IPS-20b (cell line): Measurements from ENCODE around the gene TBC1D8.
A peak's percentile ranks its signal among the peaks of the same experiment; 100 is the strongest.
"Not testable (repeated sequence)": the region's sequence is repeated elsewhere in the genome, so short reads cannot be mapped to it uniquely, and the experiment has no call there.

Experiments
- H3K27ac ChIP-seq: one replicate; pipeline ENCODE4 v1.5.1; 2013; ENCODE audit warnings: low read length
- H3K27me3 ChIP-seq: 2 replicates; pipeline ENCODE4 v1.6.1; 2013; ENCODE audit warnings: mild to moderate bottlenecking, low read length, inconsistent platforms; ENCODE audit not compliant: insufficient read depth
- H3K36me3 ChIP-seq: 2 replicates; pipeline ENCODE4 v1.6.1; 2013; ENCODE audit warnings: low read depth, mild to moderate bottlenecking, inconsistent platforms, low read length, moderate library complexity; ENCODE audit not compliant: insufficient read depth
- H3K4me1 ChIP-seq: 2 replicates; pipeline ENCODE4 v1.6.1; 2013; ENCODE audit warnings: mild to moderate bottlenecking, control low read depth, inconsistent platforms, low read length, moderate library complexity; ENCODE audit not compliant: insufficient read depth
- H3K4me3 ChIP-seq: 2 replicates; pipeline ENCODE4 v1.5.1; 2013; ENCODE audit warnings: mild to moderate bottlenecking, low read length, inconsistent platforms
- H3K9ac ChIP-seq: 2 replicates; pipeline ENCODE4 v1.6.1; 2013; ENCODE audit warnings: low read depth, mild to moderate bottlenecking, inconsistent platforms, low read length, moderate library complexity
- H3K9me3 ChIP-seq: 2 replicates; pipeline ENCODE4 v1.6.1; 2013; ENCODE audit warnings: mild to moderate bottlenecking, low read depth, low read length, inconsistent platforms; ENCODE audit not compliant: insufficient read depth

Gene TBC1D8

DNA sequence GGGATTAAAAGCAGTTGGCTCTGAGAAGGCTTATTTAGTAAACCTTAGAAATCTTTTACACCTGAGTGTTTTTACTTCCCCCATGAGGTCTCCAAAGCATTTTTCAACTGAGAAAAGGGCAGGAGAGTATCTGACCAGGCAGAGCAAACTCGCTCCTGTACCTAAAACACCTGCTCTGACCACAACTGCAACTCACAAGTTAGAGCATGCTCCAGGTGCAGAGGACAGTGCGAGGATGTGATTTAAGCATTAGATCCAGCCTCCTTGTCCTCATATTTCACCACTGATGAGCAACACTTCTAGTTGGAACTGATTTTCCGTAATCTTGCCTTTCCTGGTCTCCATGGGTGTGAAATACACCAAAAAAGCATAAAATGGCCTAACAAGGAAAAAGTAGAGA is 34.5 kb upstream of the TBC1D8 start:
- Histone ChIP-seq H3K9ac (no peak overlapping the region), H3K4me1 (peaks cover 14% of the 10 kb centered on the region), H3K9me3 (no peaks in the 10 kb centered on the region), H3K27me3 (no peaks in the 10 kb centered on the region), H3K4me3 (no peak overlapping the region), H3K36me3 (no peaks in the 10 kb centered on the region), H3K27ac (no peak overlapping the region)

DNA sequence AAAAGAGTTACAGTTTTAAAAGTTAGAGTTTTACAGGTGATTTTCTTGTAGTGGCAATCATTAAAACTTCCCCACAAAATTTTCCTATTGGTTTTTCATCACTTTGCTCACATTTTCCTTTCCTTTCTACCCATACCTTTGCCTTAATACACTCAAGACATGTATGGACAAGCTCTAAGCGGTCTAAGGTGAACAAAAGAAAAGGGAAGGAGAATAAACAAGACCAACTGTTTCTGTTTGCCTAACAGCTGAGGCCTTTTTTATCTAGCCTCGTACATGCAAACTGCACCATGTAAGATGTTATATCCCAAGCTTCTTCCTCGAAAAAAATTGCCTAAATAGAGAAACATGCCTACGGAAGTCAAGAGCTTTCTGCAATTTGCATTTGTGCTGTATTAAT is 33.9 kb upstream of the TBC1D8 start:
- no peaks in the 10 kb centered on the region for H3K27me3 ChIP-seq
- no peak overlapping the region for H3K9ac ChIP-seq
- H3K27ac ChIP-seq, result no peak overlapping the region
- H3K4me1 ChIP-seq, result peaks cover 14% of the 10 kb centered on the region
- H3K4me3 ChIP-seq, result no peak overlapping the region
- no peaks in the 10 kb centered on the region for H3K36me3 ChIP-seq
- H3K9me3 ChIP-seq, result no peaks in the 10 kb centered on the region

DNA sequence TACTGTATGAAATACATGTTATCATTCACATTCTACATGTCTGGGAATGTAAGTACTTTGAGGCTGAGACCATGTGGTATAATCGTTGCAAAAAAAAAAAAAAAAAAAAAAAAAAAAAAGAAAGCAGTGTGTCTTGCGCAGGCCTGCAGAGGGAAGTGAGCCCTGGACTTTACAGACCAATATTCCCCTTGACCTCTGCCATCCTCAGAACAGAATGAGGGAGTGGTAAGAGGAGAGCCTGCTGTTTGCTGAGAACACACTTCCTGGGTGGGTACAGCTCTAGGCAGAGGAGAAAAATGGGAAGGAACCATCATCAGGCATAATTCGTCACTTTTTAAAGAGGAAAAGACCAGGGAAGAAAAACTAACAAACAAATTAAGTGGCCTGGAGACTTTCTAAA is 28.8 kb upstream of the TBC1D8 start:
- Histone ChIP-seq H3K27me3 (no peaks in the 10 kb centered on the region), H3K36me3 (no peaks in the 10 kb centered on the region), H3K9ac (no peak overlapping the region), H3K4me1 (peaks cover under 1% of the 10 kb centered on the region), H3K27ac (no peak overlapping the region), H3K9me3 (no peaks in the 10 kb centered on the region), H3K4me3 (no peak overlapping the region)

DNA sequence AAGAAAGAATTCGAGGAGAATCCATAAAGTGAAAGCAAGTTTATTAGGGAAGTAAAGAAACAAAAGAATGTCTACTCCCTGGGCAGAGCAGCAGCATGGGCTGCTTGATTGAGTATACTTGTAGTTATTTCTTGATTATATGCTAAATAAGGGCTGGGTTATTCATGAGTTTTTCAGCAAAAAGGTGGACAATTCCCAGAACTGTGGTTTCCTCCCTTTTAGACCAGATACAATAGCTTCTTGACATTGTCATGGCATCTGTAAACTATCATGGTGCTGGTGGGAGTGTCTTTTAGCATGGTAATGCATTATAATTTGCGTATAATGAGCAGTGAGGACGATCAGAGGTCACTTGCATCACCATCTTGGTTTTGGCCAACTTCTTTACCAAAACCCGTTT is 25.6 kb upstream of the TBC1D8 start:
- H3K4me1 ChIP-seq, result no peaks in the 10 kb centered on the region

DNA sequence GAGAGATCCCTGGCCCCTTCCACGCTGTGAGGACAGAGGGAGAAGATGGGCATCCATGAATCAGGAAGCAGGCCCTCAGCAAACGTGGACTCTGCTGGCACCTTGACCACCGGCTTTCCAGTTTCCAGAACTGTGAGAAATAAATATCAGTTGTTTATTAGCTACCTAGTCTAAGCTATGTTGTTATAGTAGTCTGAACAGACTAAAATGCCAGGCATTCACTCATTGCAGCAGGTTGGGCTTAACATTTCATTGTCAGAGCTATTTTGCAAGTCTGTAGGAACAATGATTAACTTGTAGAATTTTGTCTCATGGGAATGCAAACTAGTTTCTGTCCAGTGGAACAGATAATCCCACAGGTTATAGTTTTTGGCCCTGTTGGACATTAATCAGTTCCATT is 24.8 kb upstream of the TBC1D8 start:
- H3K9me3 ChIP-seq, result peaks cover 9% of the 10 kb centered on the region
- H3K4me1 ChIP-seq, result no peaks in the 10 kb centered on the region
- H3K36me3 ChIP-seq, result no peaks in the 10 kb centered on the region
- H3K4me3 ChIP-seq, result no peak overlapping the region
- no peak overlapping the region for H3K27ac ChIP-seq
- H3K27me3 ChIP-seq, result no peaks in the 10 kb centered on the region
- H3K9ac ChIP-seq, result no peak overlapping the region

More for the DNA sequence above, 25.6 kb upstream of the TBC1D8 start:
- Histone ChIP-seq H3K27me3 (no peaks in the 10 kb centered on the region), H3K27ac (no peak overlapping the region), H3K4me3 (no peak overlapping the region), H3K9ac (no peak overlapping the region), H3K9me3 (peaks cover 8% of the 10 kb centered on the region; the same call in 1 of the 2 replicates), H3K36me3 (no peaks in the 10 kb centered on the region)

DNA sequence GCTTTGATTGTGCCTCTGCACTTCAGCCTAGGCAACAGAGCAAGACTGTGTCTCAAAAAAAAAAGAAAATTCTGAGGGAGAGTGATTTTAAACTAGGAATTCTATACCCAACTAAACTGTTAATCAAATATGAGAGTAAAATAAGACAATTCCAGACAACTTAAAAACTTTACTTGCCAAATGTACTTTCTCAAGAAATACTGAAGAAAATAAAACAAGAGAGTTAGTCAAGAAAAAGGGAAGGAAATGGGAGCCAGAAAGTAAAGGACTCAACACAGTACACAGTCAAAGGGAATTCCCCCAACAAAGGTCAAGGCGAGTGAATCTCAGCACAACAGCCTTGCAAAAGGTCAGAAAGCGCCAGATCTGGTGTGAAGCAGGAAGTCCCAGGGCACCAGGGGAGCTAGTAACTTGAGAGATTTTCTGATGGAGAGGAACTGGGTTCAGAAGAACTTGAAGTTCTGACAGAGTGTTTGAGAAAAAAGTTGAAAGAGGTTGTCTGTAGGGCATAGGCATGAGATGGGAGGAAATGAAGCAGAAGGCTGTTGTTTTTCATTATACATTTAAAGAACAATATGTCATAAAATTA is 22.6 kb upstream of the TBC1D8 start:
- Histone ChIP-seq H3K4me3 (no peak overlapping the region), H3K4me1 (no peaks in the 10 kb centered on the region), H3K36me3 (no peaks in the 10 kb centered on the region), H3K27ac (no peak overlapping the region), H3K27me3 (no peaks in the 10 kb centered on the region), H3K9me3 (peaks cover 29% of the 10 kb centered on the region), H3K9ac (no peak overlapping the region)

DNA sequence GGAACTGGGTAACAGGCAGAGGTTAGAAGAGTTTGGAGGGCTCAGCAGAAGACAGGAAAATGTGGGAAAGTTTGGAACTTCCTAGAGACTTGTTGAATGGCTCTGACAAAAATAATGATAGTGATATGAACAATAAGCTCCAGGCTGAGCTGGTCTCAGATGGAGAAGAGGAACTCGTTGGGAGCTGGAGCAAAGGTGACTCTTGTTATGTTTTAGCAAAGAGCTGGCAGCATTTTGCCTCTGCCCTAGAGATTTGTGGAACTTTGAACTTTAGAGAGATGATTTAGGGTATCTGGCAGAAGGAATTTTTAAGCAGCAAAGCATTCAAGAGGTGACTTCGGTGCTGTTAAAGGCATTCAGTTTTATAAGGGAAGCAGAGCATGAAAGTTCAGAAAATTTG is 18.6 kb upstream of the TBC1D8 start:
- not testable (repeated sequence) for H3K4me1 ChIP-seq, H3K36me3 ChIP-seq, H3K27ac ChIP-seq, H3K9ac ChIP-seq, H3K27me3 ChIP-seq, H3K4me3 ChIP-seq
- H3K9me3 ChIP-seq, result peaks cover 44% of the 10 kb centered on the region

DNA sequence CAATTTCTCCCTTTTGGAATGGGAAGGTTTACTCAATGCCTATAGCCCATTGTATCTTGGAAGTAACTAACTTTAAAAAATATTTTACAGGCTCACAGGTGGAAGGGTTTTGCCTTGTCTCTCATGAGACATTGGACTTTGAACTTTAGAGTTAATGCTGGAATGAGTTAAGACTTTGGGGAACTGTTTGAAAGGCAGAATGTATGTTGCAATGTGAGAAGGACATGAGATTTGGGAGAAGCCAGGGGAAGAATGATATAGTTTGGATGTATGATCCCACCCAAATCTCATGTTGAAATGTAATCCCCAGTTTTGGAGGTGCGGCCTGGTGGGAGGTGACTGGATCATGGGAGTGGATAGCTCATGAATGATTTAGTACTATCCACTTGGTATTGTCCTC is 17.5 kb upstream of the TBC1D8 start:
- Histone ChIP-seq H3K4me1 (no peaks in the 10 kb centered on the region), H3K9ac (no peak overlapping the region), H3K27me3 (no peaks in the 10 kb centered on the region), H3K4me3 (no peak overlapping the region), H3K36me3 (no peaks in the 10 kb centered on the region), H3K9me3 (peaks cover 51% of the 10 kb centered on the region), H3K27ac (no peak overlapping the region)

DNA sequence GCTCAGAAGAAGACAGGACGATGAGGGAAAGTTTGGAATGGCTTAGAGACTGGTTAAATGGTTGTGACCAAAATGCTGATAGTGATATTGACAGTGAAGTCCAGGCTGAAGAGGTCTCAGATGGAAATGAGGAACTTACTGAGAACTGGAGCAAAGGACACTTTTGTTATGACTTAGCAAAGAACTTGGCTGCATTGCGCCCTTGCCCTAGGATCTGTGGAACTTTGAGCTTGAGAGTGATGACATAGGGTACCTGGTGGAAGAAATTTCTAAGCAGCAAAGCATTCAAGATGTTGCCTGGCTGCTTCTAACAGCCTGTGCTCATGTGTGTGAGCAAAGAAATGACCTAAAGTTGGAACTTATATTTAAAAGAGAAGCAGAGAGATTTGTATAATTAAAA is 16.4 kb upstream of the TBC1D8 start:
- H3K4me1 ChIP-seq, H3K9ac ChIP-seq, H3K27me3 ChIP-seq, H3K4me3 ChIP-seq, H3K27ac ChIP-seq, H3K36me3 ChIP-seq: not testable (repeated sequence)
- peaks cover 53% of the 10 kb centered on the region for H3K9me3 ChIP-seq

DNA sequence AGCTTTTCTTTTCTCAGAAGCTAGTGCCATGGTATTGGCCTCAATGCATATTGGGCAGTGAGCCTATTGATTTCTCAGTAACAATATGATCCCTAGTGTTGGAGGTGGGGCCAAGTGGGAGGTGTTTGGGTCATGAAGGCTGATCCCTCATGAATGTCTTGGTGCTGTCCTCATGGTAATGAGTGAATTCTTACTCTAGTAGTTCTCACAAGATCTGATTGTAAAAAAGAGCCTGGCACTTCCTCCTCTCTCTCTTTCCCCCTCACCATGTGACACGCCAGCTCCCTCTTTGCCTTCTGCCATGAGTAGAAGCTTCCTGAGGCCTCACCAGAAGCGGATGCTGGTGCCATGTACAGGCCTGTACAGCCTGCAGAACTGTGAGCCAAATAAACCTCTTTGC is 12.8 kb upstream of the TBC1D8 start:
- Histone ChIP-seq H3K36me3 (no peaks in the 10 kb centered on the region), H3K27me3 (no peaks in the 10 kb centered on the region), H3K4me1 (peaks cover 12% of the 10 kb centered on the region; the same call in 1 of the 2 replicates), H3K27ac (no peak overlapping the region), H3K4me3 (no peak overlapping the region), H3K9ac (no peak overlapping the region), H3K9me3 (peaks cover 34% of the 10 kb centered on the region)

DNA sequence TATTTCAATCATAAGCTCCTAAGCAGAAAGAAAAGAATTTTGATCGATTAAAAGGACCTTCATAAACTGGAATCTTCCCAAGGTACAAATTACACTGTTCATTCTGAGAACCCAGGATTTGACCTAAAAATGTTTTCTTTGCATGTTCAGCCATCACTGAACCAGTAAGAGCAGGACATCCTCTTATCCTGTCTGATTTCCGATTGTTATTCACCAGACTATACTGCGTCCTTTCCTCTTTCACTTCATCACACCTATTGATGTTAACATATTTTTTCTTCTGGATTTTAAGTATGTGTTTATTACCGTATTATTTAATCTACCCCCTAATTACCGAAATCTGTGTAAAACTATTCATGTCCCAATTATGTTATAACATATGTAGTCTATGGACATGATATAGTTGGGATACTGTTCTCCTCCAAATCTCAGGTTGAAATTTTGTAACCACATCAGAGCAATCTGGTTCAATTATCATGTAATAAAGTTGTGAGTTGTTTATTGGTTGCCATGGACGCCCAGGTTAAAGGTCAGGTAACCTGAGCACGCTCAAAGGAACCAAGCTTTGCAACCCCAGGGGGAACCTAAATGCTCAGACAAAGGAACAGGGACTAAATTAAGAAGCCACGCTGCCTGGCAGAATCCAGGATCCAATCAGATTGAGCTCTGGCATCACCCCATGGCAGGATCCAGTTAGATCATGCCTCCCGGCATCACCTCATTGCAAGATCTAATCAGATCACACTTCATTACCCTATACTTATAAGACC is 11.6 kb upstream of the TBC1D8 start:
- H3K9ac ChIP-seq, result peak overlapping the region; percentile 9; the same call in 1 of the 2 replicates

DNA sequence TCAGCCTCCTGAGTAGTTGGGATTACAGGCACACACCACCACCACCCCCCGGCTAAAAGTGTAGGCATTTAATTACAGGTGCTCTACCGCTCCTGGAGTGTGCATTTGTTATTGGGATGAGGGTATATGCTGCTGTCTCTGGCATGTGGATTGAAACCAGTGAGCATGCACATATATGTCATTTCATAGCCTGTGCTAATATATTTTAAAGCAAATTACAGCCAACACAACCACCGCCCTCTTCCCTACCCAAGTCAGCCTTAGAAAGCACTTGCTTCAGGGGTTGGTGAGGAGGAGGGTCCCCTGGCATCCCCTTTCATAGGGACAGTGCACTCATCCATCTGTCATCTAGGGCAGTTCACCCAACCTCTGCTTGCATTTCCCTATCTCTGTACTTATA is 10.5 kb upstream of the TBC1D8 start:
- no peak overlapping the region; the same call in 1 of the 2 replicates for H3K9ac ChIP-seq
- peaks cover 12% of the 10 kb centered on the region; the same call in 1 of the 2 replicates for H3K4me1 ChIP-seq
- peaks cover 18% of the 10 kb centered on the region for H3K9me3 ChIP-seq
- H3K27ac ChIP-seq, result no peak overlapping the region
- H3K36me3 ChIP-seq, result no peaks in the 10 kb centered on the region
- no peak overlapping the region for H3K4me3 ChIP-seq
- no peaks in the 10 kb centered on the region for H3K27me3 ChIP-seq

More for the DNA sequence above, 11.6 kb upstream of the TBC1D8 start:
- Histone ChIP-seq H3K4me1 (peaks cover 12% of the 10 kb centered on the region; the same call in 1 of the 2 replicates), H3K36me3 (no peaks in the 10 kb centered on the region), H3K27ac (no peak overlapping the region), H3K27me3 (no peaks in the 10 kb centered on the region), H3K4me3 (0 out of 2 replicates have a peak overlapping the region, but pooled peaks have one; percentile 9), H3K9me3 (peaks cover 26% of the 10 kb centered on the region)
